ELR (cell line): Measurements from ENCODE around the gene LRP5.

Experiments used
- DNase-seq: peaks from one replicate; pipeline ENCODE4 v3.0.0-alpha.2; 2015; ENCODE audit warnings: low read depth

The LRP5 gene

GRCh38 chr11:68347345-68347744, 35.0 kb downstream of the LRP5 start:
- DNase-seq: no peak

- DNase-seq: no peak
Measured at GRCh38 chr11:68347841-68348240, 35.5 kb downstream of the LRP5 start.

- no peak for DNase-seq
Measured at GRCh38 chr11:68349461-68350249, 37.3 kb downstream of the LRP5 start.

- no peak for DNase-seq
Measured at GRCh38 chr11:68350759-68351449, 38.5 kb downstream of the LRP5 start.

GRCh38 chr11:68351450-68352275, 39.3 kb downstream of the LRP5 start:
- DNase-seq: no peak

- no peak for DNase-seq
Measured at GRCh38 chr11:68352591-68352990, 40.2 kb downstream of the LRP5 start.

GRCh38 chr11:68353118-68353517, 40.7 kb downstream of the LRP5 start:
- no peak for DNase-seq

GRCh38 chr11:68353669-68354068, 41.3 kb downstream of the LRP5 start:
- DNase-seq: no peak

GRCh38 chr11:68354148-68354872, 41.9 kb downstream of the LRP5 start:
- DNase-seq: peak; percentile 88

GRCh38 chr11:68355471-68355870, 43.1 kb downstream of the LRP5 start:
- DNase-seq: no peak

- no peak for DNase-seq
Measured at GRCh38 chr11:68357568-68357967, 45.2 kb downstream of the LRP5 start.

- no peak for DNase-seq
Measured at GRCh38 chr11:68358416-68358815, 46.0 kb downstream of the LRP5 start.

GRCh38 chr11:68361702-68362101, 49.3 kb downstream of the LRP5 start:
- DNase-seq: no peak

GRCh38 chr11:68362801-68363379, 50.5 kb downstream of the LRP5 start:
- DNase-seq: no peak

- no peak for DNase-seq
Measured at GRCh38 chr11:68363776-68364175, 51.4 kb downstream of the LRP5 start.

- no peak for DNase-seq
Measured at GRCh38 chr11:68364581-68364980, 52.2 kb downstream of the LRP5 start.

GRCh38 chr11:68365943-68366435, 53.6 kb downstream of the LRP5 start:
- DNase-seq: no peak

- no peak for DNase-seq
Measured at GRCh38 chr11:68367252-68367651, 54.9 kb downstream of the LRP5 start.

GRCh38 chr11:68369756-68370155, 57.4 kb downstream of the LRP5 start:
- DNase-seq: no peak

- no peak for DNase-seq
Measured at GRCh38 chr11:68370211-68371111, 58.1 kb downstream of the LRP5 start.
